Type B pancreatic cell (in vitro differentiated cells): ENCODE measurements around the gene TSTD2. TPM values are rescaled to one million over a fixed set of nuclear protein-coding genes. Genes with fewer than 3 reads are reported as not detected.

Experiments used
- DNase-seq: peaks from one replicate; pipeline ENCODE4 v3.0.0; 2021; ENCODE audit warnings: mixed read lengths; ENCODE audit not compliant: unreplicated experiment; ENCODE audit errors: extremely low spot score
- H3K27ac Mint-ChIP-seq: 2 replicates; pipeline ENCODE4 v1.8.0; 2021; ENCODE audit warnings: mild to moderate bottlenecking, mixed read lengths
- H3K27me3 Mint-ChIP-seq: 2 replicates; pipeline ENCODE4 v1.8.0; 2021; ENCODE audit warnings: mixed read lengths
- H3K36me3 Mint-ChIP-seq: 2 replicates; pipeline ENCODE4 v1.8.0; 2021; ENCODE audit warnings: mixed read lengths
- H3K4me1 Mint-ChIP-seq: one replicate; pipeline ENCODE4 v1.8.0; 2021; ENCODE audit warnings: mixed read lengths; ENCODE audit not compliant: unreplicated experiment
- H3K4me3 Mint-ChIP-seq: 2 replicates; pipeline ENCODE4 v1.8.0; 2021; ENCODE audit warnings: mild to moderate bottlenecking, mixed read lengths
- H3K9me3 Mint-ChIP-seq: 2 replicates; pipeline ENCODE4 v1.8.0; 2021; ENCODE audit warnings: mixed read lengths
- CTCF ChIP-seq: fragments of 200-600 bp; sonication (generic); conservative IDR thresholded peaks from 2 replicates; pipeline ENCODE4 v1.5.0; 2021; ENCODE audit warnings: antibody characterized with exemption, mild to moderate bottlenecking
- total RNA-seq: library from RNA; stranded (reverse); gene quantifications from 2 replicates; pipeline ENCODE4 v1.2.1, GENCODE V29; 2021; ENCODE audit warnings: low replicate concordance

Gene TSTD2
- total RNA-seq, 1 donor from 2014 or later = 24.9 TPM

- H3K27me3 Mint-ChIP-seq = peaks cover 4% of the 10 kb centered on the region
- TF ChIP-seq CTCF = no peak
- H3K9me3 Mint-ChIP-seq = no peaks in the 10 kb centered on the region
- peak; percentile 47 for DNase-seq
- no peaks in the 10 kb centered on the region for H3K36me3 Mint-ChIP-seq
- H3K4me3 Mint-ChIP-seq = no peak overlapping the region
- no peak overlapping the region for H3K27ac Mint-ChIP-seq
- H3K4me1 Mint-ChIP-seq = peaks cover 6% of the 10 kb centered on the region
Measured at GRCh38 chr9:97567182-97567893, 65.8 kb downstream of the TSTD2 start.

- Mint-ChIP-seq H3K27ac (no peak overlapping the region), H3K4me1 (peaks cover 6% of the 10 kb centered on the region), H3K36me3 (no peaks in the 10 kb centered on the region), H3K27me3 (peaks cover 8% of the 10 kb centered on the region), H3K9me3 (no peaks in the 10 kb centered on the region), H3K4me3 (no peak overlapping the region)
- DNase-seq = peak; percentile 15
- no peak for TF ChIP-seq CTCF
Measured at GRCh38 chr9:97565262-97565661, 67.9 kb downstream of the TSTD2 start.

DNA sequence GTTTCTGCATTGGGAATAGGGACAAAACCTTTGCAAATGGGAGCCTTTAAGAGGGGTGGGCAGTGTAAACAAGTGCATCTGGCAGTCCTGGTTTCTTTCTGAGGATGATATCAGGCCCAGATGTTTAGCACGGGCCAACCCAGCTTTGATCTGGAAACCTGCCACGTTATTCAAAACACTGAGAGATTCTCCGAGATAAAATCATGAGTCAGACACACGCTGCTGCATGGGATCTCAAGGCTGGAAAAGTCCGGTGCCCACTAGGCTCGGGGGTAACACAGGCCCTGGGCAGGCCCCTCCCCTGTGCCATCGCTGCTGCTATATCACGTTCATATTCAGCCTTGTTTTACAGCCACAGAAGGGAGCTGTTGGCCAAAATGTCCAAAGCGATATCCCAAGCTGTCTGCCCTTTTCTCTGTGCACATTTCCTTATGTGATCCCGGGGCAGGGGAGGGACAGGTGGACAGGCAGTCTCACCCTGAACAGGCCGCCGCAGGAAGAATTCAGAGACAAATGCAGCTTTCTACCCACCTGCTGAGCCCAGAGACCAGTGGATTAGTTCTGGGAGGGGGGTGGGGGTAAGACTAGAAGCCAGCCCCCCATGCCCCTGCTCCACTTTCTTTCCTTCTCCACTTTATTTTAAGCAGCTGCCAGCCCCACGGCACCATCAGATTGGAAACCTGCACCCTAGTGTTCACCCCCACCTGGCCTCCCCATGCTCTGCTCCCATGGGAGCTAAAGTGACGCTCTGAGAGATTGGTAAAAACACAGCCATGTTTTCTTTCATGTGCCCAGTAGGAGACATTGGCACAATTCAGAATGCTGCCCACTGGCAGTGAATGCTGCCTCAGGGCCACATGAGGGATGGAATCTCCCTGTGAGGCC lies 68.6 kb downstream of the TSTD2 start:
- no peak overlapping the region for H3K27ac Mint-ChIP-seq
- TF ChIP-seq CTCF = no peak
- peaks cover 6% of the 10 kb centered on the region for H3K4me1 Mint-ChIP-seq
- H3K27me3 Mint-ChIP-seq = peaks cover 8% of the 10 kb centered on the region
- H3K36me3 Mint-ChIP-seq = no peaks in the 10 kb centered on the region
- H3K4me3 Mint-ChIP-seq = no peak overlapping the region
- no peaks in the 10 kb centered on the region for H3K9me3 Mint-ChIP-seq
- peak; percentile 51 for DNase-seq

DNA sequence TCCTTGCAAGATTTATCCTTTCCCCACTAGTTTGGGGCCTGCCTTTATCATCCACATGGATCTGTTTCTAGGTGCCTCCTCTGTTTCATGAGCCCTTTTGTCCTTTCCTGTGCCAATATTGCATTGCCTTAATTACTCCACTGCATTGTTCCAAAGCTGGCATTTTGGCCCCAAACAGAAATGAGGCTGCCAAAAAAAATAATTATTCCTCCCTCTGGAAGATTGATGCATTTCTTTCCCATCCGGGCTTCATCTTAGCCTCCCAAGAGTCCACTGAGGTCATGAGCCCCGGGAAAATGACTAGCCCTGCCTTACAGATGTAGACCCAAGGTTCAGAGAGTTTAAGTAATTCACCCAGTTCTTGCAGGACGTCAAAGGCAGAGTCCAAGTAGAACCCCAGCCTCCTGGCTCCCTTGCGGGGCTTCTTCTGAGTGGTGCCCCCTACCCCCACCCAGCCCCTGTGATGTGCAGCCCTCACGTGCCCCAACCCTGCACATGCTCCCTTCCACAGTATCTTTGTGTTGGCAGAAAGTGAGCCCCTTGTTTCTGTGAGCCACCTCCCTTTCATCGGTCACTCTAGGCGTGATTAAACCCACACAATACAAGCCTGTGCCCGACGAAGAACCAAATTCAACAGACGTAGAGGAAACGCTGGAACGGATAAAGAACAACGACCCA lies 69.6 kb downstream of the TSTD2 start:
- DNase-seq = peak; percentile 27
- no peaks in the 10 kb centered on the region for H3K9me3 Mint-ChIP-seq
- no peaks in the 10 kb centered on the region for H3K36me3 Mint-ChIP-seq
- no peak overlapping the region for H3K27ac Mint-ChIP-seq
- H3K4me1 Mint-ChIP-seq = peaks cover 6% of the 10 kb centered on the region
- peaks cover 12% of the 10 kb centered on the region for H3K27me3 Mint-ChIP-seq
- no peak for TF ChIP-seq CTCF
- no peak overlapping the region for H3K4me3 Mint-ChIP-seq

DNA sequence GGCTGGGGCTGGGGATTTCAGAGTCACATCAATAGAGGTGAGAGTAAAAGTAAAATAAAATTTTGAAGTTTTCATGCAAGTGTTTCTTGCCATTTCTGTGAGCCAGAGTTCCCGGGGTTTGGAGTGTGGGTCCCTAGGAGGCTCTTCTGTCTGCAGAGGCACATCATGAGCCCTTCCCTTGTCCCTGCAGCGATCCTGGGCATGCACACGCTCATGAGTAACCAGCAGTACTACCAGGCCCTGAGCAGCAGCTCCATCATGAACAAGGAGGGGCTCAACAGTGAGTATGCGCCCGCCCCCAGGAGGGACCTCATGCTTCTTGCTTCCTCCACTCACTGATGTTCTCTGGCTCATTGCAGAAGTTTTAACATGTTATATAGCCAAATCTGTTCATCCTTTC lies 70.6 kb downstream of the TSTD2 start:
- Mint-ChIP-seq H3K9me3 (no peaks in the 10 kb centered on the region), H3K4me3 (no peak overlapping the region), H3K4me1 (peaks cover 6% of the 10 kb centered on the region), H3K36me3 (no peaks in the 10 kb centered on the region), H3K27ac (no peak overlapping the region), H3K27me3 (peaks cover 8% of the 10 kb centered on the region)
- peak; percentile 20 for DNase-seq
- TF ChIP-seq CTCF = no peak
